Calu3 (cell line): ENCODE data around the gene YIPF3. TPM values are rescaled to one million over a fixed set of nuclear protein-coding genes. Genes with fewer than 3 reads are reported as not detected.

Experiments used
- BruUV-seq: library from RNA; stranded (reverse); fragments of 400-500 nt; replicated peaks from 2 replicates; lab custom pipeline; 2021; lab: Mats Ljungman, UMichigan
- CTCF ChIA-PET: fragments of 300-600 bp; sonication (Branson Sonifier 250); formaldehyde crosslinking; loops from one replicate; lab custom pipeline; 2022; ENCODE audit warnings: antibody characterized with exemption; lab: Charles Lee
- DNase-seq: peaks from one replicate; pipeline ENCODE4 v3.0.0; 2022
- H3K27ac Mint-ChIP-seq: one replicate; pipeline ENCODE4 v1.8.0; 2022; ENCODE audit warnings: mixed read lengths; ENCODE audit not compliant: unreplicated experiment
- H3K27me3 Mint-ChIP-seq: one replicate; pipeline ENCODE4 v1.8.0; 2022; ENCODE audit warnings: mixed read lengths; ENCODE audit not compliant: unreplicated experiment
- H3K36me3 Mint-ChIP-seq: one replicate; pipeline ENCODE4 v1.8.0; 2022; ENCODE audit warnings: mild to moderate bottlenecking, moderate library complexity, mixed read lengths; ENCODE audit not compliant: insufficient read depth, unreplicated experiment
- H3K4me1 Mint-ChIP-seq: one replicate; pipeline ENCODE4 v1.8.0; 2022; ENCODE audit warnings: mild to moderate bottlenecking, low read depth, mixed read lengths; ENCODE audit not compliant: unreplicated experiment
- H3K4me3 Mint-ChIP-seq: one replicate; pipeline ENCODE4 v1.8.0; 2022; ENCODE audit warnings: mild to moderate bottlenecking, low read depth, moderate library complexity, mixed read lengths; ENCODE audit not compliant: unreplicated experiment
- H3K9me3 Mint-ChIP-seq: one replicate; pipeline ENCODE4 v1.8.0; 2022; ENCODE audit warnings: low read depth, mixed read lengths; ENCODE audit not compliant: unreplicated experiment
- CTCF ChIP-seq: fragments of 200-600 bp; IDR thresholded peaks from one replicate; pipeline ENCODE4 v1.8.0; 2022; ENCODE audit warnings: antibody characterized with exemption; ENCODE audit not compliant: unreplicated experiment
- intact Hi-C: fragments of 100-400 bp; cut with micrococcal nuclease; formaldehyde crosslinking; loops from one replicate; pipeline ENCODE4 v1.10.0; 2022; ENCODE audit not compliant: unreplicated experiment
- total RNA-seq: library from RNA; stranded (reverse); gene quantifications from 2 replicates; pipeline ENCODE4 v1.2.3, GENCODE V29; 2022

Gene YIPF3
- total RNA-seq, 1 experiment from 2014 or later, result 127 TPM

GRCh38 chr6:43465948-43466347, 50.8 kb downstream of the YIPF3 start:
- peaks cover 65% of the 10 kb centered on the region for H3K27me3 Mint-ChIP-seq
- no peak overlapping the region for H3K4me3 Mint-ChIP-seq
- H3K9me3 Mint-ChIP-seq, result no peaks in the 10 kb centered on the region
- TF ChIP-seq CTCF, result no peak
- CTCF ChIA-PET, result no interaction called here
- intact Hi-C loops, result no loop called here
- no peak overlapping the region for H3K27ac Mint-ChIP-seq
- no peaks in the 10 kb centered on the region for H3K4me1 Mint-ChIP-seq
- DNase-seq, result no peak
- no peaks in the 10 kb centered on the region for H3K36me3 Mint-ChIP-seq
- BruUV-seq, result no TSS peak

- CTCF ChIA-PET, result interaction anchor here (0.7 to 1.5 kb wide), 3 partner anchors 13 to 568 kb away, joined by 3 to 5 read pairs (median 3); no protein-coding TSS in a partner anchor
- H3K27ac Mint-ChIP-seq, result no peak overlapping the region
- DNase-seq, result no peak
- no peak overlapping the region for H3K4me3 Mint-ChIP-seq
- intact Hi-C loops, result no loop called here
- peaks cover 78% of the 10 kb centered on the region for H3K27me3 Mint-ChIP-seq
- no peaks in the 10 kb centered on the region for H3K36me3 Mint-ChIP-seq
- TF ChIP-seq CTCF, result no peak
- H3K9me3 Mint-ChIP-seq, result no peaks in the 10 kb centered on the region
- H3K4me1 Mint-ChIP-seq, result no peaks in the 10 kb centered on the region
- BruUV-seq, result no TSS peak
Measured at GRCh38 chr6:43464337-43464736, 52.4 kb downstream of the YIPF3 start.

GRCh38 chr6:43461936-43462335, 54.8 kb downstream of the YIPF3 start:
- no peak for DNase-seq
- peaks cover 59% of the 10 kb centered on the region for H3K27me3 Mint-ChIP-seq
- peaks cover 2% of the 10 kb centered on the region for H3K36me3 Mint-ChIP-seq
- H3K4me1 Mint-ChIP-seq, result peaks cover 2% of the 10 kb centered on the region
- no peak overlapping the region for H3K27ac Mint-ChIP-seq
- BruUV-seq, result no TSS peak
- no peaks in the 10 kb centered on the region for H3K9me3 Mint-ChIP-seq
- intact Hi-C loops, result no loop called here
- CTCF ChIA-PET, result interaction anchor here (0.6 kb wide), 1 partner anchor 137 kb away, joined by 3 read pairs; no protein-coding TSS in a partner anchor
- no peak overlapping the region for H3K4me3 Mint-ChIP-seq
- no peak for TF ChIP-seq CTCF

Other genes starting within 250 kb of the YIPF3 start
- not detected in 2 replicates for gene SLC22A7, start 218.7 kb downstream of the YIPF3 start, total RNA-seq
- gene CRIP3, start 208.1 kb downstream of the YIPF3 start, total RNA-seq, result 2.3 and 5.4 TPM in 2 replicates
- gene ZNF318, start 147.3 kb downstream of the YIPF3 start, total RNA-seq, result 14.7 and 15.8 TPM in 2 replicates
- gene ABCC10, start 89.4 kb downstream of the YIPF3 start, total RNA-seq, result 53.0 and 60.4 TPM in 2 replicates
- gene DLK2, start 61.4 kb downstream of the YIPF3 start, total RNA-seq, result 0.59 and 0.86 TPM in 2 replicates
- 70.7 and 72.3 TPM in 2 replicates for gene TJAP1, start 39.4 kb downstream of the YIPF3 start, total RNA-seq
- gene LRRC73, start 6.6 kb downstream of the YIPF3 start, total RNA-seq, result 0.47 and 0.50 TPM in 2 replicates
- gene POLR1C, start 163 bp upstream of the YIPF3 start, total RNA-seq, result 79.6 and 92.1 TPM in 2 replicates
- gene XPO5, start 59.1 kb upstream of the YIPF3 start, total RNA-seq, result 106 and 131 TPM in 2 replicates
- gene POLH, start 59.3 kb upstream of the YIPF3 start, total RNA-seq, result 25.7 and 31.9 TPM in 2 replicates
- 186 and 188 TPM in 2 replicates for gene GTPBP2, start 112.3 kb upstream of the YIPF3 start, total RNA-seq
- gene MAD2L1BP, start 118.9 kb upstream of the YIPF3 start, total RNA-seq, result 48.2 and 53.2 TPM in 2 replicates
- gene RSPH9, start 128.1 kb upstream of the YIPF3 start, total RNA-seq, result 0.15 and 0.19 TPM in 2 replicates
- gene MRPS18A, start 170.9 kb upstream of the YIPF3 start, total RNA-seq, result 88.8 and 106 TPM in 2 replicates